HG03159 (cell line): ENCODE results near the gene FAM90A1.
"Not testable (repeated sequence)": the region's sequence is repeated elsewhere in the genome, so short reads cannot be mapped to it uniquely, and the experiment has no call there.

Experiments
- ATAC-seq: cut with Tn5 transposase; IDR thresholded peaks from one replicate; pipeline ENCODE4 v1.9.1; 2021; ENCODE audit warnings: mild to moderate bottlenecking, moderate library complexity; ENCODE audit not compliant: unreplicated experiment

FAM90A1 gene, protein sequence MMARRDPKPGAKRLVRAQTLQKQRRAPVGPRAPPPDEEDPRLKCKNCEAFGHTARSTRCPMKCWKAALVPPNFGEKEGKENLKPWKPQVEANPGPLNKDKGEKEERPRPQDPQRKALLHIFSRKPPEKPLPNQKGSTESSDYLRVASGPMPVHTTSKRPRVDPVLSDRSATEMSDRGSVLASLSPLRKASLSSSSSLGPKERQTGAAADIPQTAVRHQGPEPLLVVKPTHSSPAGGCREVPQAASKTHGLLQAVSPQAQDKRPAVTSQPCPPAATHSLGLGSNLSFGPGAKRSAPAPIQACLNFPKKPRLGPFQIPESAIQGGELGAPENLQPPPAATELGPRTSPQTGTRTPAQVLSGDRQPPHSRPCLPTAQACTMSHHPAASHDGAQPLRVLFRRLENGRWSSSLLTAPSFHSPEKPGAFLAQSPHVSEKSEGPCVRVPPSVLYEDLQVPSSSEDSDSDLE

DNA sequence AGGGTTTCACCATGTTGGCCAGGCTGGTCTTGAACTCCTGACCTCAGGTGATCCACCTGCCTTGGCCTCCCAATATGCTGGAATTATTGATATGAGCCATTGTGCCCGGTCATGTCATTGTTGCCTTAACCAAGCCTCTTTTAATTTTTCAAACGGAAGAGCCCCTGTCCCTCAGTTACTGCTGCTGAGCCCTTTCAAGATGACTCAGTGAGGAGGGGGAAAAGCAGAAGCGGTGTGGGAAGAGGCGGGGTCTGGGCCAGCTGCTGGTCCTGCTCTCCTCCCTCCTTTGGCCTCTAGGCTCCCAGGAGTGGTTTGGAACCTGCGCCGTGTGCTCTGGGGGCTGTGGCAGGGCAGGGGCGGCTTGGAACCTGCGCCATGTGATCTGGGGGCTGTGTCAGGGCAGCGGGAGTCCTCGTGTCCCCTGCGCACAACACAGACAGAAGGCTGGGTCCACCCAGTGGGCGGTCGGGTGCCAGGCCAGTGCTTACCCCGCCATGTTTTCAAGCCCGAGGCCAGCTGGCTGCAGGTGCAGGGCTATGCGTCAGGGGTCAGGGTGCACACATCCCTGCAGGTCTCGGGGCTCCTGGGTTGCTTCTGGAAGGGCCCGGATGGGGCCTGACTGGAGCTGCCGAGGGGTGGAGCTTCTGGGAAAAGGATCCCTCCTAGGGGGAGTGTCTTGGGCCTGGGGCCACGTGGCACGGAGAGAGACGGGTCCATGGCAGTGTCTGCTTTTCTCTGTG, at the start of gene FAM90A1:
TSS of gene FAM90A1 (minus strand) at position 627 of the 740 bp plus-strand sequence. CDS start 2,786 bp downstream, outside the sequence.
- ATAC-seq = not testable (repeated sequence)

DNA sequence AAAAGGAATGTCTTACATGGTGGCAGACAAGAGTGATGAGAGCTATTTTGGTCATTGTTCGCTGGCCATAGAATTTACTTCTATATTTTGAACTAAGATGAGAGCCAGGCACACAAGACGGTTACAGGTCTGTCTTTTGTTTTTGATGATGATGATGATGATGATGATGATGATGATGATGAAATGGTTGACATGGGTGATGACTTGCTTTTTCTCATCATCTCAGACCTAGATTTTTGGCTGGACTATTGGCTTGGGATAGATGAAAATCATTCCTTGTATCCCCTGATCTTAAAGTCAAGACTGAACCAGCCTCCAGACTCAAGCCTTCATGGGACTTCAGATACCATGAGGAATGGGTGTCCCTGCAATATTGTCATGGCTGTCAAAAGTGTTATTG, 49.0 kb upstream of the FAM90A1 start:
- not testable (repeated sequence) for ATAC-seq

DNA sequence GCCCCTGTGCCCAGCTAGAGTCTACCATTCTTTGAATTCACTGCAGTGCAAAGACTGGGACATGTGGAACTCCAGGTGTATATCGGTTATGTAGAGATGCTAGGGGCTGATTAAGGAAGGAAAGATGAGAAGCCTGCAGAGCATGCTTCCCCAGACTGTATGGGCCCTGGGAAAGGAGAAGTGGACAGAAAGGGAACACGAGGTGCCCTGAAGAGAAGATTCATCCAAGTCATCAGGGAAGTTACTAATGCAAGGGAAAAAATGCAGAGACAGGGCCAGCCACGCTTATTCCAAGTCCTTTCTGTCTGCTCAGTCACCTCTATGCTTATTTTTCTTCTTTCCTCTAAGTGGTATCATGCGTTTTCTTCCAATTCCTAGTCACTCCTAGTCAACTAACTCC, 39.3 kb upstream of the FAM90A1 start:
- ATAC-seq = not testable (repeated sequence)

DNA sequence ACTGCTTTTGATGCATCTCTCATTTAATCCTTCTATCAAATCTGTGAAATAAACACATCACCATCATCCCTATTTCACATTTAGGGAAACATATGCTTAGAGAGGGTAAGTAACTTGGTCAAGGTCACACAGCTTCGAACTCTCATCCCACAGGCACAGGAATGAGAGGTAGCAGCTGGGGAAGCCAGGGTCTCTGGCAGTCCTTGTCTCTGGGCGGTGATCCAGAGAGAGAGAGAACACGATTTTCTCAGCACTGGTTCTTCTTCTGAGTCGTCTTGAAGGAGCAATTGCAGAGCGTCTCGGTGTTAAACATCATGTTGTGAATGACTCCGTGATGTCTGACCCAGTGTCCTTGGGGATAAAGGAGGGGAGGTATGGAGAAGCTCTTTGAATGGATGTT, 36.8 kb upstream of the FAM90A1 start:
- ATAC-seq = not testable (repeated sequence)

DNA sequence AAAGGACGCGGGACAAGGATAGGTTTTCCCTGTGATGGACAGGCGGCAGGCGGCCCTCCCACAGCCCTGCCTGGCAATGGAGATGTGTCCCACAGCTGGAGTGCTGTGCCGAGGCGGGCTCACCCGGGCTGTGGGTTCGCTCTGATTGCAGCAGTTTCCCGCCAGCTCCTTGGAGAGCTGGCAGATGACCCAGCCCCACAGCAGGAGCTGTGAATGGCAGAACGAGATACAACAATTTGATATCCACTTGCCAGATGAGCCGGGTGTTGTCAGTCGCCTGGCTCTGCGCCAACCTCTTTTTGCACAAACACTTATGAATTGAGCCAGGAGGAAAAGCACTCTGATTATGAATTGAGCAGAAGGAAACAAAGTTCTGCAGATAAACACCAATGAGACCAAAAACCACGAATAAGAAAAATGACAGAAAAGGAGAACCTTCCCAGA, 33.7 kb upstream of the FAM90A1 start:
- not testable (repeated sequence) for ATAC-seq

DNA sequence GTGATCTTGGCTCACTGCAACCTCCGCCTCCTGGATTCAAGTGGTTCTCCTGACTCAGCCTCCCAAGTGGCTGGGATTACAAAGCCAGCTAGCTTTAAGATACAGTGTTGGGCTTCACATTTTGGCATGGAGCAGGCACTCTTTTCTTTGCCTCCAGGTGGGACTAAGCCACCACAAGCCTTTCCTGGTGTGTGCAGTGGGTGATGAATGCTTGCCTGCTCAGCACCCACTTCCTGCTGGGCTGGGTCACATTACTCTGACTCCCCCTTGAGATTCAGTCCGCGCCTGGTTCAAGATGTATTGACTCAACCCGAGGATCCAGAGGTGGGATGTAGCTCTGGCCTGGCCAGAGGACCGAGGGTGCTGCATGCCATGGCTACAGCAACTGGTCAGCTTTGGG, 28.9 kb upstream of the FAM90A1 start:
- ATAC-seq = not testable (repeated sequence)

DNA sequence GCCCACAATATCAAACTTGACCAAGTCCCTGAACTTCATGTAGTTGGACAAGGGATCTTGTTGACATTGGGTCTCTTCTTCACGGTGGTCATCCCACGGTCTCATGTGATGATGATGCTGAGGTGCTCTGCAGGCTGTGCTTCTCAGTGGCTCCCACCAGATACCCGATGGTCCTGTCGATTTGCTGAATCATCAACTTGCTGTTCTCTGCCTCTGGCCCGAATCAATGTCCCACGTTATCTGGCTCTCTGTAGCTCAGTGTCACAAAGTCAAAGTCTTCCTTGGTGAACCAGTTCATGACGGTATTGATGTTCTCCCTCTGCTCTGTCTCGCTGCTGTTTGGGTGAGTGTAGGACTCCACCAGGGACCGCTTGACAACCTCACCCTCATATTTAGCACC, 27.3 kb upstream of the FAM90A1 start:
- not testable (repeated sequence) for ATAC-seq

DNA sequence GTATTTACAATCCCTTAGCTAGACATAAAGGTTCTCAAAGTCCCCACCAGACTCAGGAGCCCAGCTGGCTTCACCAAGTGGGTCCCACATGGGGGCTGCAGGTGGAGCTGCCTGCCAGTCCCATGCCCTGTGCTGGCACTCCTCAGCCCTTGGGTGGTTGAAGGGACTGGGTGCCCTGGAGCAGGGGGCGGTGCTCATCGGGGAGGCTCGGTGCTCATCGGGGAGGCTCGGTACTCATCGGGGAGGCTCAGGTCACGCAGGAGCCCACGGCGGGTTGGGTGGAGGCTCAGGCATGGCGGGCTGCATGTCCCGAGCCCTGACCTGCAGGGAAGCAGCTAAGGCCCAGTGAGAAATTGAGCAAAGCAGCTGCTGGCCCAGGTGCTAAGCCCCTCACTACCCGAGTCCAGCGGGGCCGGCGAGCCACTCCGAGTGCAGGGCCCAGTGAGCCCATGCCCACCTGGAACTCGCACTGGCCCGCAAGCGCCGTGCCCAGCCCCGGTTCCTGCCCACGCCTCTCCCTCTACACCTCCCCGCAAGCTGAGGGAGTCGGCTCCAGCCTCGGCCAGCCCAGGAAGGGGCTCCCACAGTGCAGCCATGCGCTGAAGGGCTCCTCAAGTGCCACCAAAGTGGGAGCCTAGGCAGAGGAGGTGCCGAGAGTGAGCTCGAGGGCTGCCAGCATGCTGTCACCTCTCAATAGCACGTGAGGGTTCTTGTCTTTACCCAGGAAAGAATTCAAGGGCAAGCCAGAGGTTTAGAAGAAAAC, 24.8 kb upstream of the FAM90A1 start:
- not testable (repeated sequence) for ATAC-seq

DNA sequence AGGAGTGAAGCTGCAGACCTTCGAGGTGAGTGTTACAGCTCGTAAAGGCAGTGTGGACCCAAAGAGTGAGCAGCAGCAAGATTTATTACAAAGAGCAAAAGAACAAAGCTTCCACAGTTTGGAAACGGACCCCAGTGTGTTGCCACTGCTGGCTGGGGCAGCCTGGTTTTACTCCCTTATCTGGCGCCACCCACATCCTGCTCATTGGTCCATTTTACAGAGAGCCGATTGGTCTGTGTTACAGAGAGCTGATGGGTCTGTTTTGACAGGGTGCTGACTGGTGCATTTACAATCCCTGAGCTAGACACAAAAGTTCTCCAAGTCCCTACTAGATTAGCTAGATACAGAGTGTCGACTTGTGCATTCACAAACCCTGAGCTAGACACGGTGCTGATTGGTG, 24.2 kb upstream of the FAM90A1 start:
- ATAC-seq = not testable (repeated sequence)

DNA sequence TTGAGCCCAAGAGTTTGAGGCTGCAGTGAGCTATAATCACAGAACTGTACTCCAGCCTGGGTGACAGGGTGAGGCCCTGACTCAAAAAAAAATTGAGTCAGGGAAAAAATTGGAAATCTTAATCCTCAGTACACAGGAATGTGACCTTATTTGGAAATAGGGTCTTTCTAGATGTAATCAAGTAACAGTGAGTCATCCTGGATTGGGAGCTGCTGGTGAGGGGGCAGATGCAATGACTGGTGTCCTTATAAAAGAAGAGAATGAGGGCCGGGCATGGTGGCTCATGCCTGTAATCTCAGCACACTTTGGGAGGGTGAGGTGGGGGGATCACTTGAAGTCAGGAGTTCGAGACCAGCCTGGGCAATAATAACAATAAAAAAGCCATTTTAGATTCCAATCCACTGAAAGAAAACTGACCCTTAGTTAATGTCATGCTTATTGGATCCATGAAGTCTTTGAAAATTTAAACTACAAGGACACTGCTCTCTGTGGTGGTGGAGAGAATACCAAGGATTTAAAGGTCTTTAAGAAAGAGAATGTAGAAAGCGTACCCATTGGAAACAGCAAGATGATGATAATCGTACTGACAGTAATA, 19.6 kb upstream of the FAM90A1 start:
- ATAC-seq = not testable (repeated sequence)

DNA sequence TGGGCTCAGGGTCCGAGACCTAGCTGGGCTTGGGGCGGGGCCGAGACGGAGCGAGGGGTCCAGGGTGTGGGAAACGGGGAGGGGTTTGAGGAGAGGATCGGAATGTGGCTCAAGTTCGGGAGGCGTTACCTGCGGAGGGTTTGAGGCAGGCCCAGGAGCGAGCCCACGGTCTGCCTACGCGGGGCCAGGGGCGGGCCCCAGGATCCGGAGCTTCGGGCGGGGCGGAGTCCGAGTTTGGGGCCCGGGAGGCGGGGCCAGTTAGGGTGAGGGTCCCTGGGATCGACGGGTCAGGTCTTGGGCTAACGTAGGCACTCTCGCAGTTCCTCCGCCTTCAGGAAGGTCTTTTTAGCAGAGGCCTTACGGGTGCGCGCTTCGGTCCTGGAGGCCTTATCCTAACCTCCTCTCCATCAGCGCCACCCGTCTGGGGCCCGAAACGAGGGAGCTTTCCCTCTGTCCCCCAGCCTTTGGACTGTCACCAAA, 16.3 kb upstream of the FAM90A1 start:
- ATAC-seq = not testable (repeated sequence)

DNA sequence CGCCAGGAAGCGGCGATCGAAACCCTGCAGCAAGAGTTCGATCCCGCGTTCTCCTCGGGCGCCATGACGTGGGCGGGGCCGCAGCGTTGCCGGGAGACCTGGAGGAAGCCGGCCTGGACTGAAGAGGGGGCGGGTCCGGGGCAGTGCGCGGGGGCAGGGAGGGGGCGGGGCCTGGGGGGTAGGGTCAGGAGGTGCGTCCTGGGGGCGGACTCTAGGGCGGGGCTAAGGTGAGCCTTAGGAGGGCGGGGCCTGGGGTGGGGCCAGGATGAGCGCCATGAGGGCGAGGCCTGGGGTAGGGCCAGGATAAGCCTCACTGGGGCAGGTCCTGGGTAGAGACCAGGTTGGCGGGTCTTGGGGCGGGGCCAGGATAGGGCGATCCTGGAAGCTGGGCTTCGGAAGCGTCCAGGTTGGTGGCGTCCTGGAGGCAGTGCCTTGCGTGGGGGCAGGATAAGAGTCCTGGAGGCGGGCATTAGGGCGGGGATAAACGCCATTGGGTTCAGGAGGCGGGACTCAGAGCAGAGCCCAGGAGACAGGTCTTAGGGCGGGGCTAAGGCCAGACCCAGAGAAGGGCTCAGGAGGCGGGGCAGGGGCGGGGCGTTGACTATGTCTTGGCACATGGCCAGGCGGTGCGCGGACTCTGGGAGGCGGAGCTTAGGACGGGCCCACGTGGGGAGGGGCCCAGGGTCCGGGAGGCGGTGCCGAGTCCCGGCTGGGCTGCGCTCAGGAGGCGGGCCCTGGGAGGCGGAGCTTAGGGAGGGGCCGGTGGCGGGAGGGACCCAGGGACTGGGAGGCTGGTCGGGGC, 15.7 kb upstream of the FAM90A1 start:
- peak; percentile 88 for ATAC-seq

DNA sequence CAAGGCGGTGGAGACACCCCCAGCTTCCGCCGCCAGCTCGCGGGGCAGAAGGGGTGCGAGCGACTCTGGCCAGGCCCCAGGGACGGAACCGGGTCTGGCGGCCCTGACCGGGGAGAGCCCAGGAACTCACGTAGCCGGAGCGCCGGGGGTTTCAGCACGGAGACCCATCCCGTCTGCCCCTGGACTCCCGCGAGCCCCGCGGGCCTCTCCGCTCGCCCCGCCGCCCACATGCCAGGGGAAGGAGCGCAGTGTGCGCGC, 15.1 kb upstream of the FAM90A1 start:
- not testable (repeated sequence) for ATAC-seq

DNA sequence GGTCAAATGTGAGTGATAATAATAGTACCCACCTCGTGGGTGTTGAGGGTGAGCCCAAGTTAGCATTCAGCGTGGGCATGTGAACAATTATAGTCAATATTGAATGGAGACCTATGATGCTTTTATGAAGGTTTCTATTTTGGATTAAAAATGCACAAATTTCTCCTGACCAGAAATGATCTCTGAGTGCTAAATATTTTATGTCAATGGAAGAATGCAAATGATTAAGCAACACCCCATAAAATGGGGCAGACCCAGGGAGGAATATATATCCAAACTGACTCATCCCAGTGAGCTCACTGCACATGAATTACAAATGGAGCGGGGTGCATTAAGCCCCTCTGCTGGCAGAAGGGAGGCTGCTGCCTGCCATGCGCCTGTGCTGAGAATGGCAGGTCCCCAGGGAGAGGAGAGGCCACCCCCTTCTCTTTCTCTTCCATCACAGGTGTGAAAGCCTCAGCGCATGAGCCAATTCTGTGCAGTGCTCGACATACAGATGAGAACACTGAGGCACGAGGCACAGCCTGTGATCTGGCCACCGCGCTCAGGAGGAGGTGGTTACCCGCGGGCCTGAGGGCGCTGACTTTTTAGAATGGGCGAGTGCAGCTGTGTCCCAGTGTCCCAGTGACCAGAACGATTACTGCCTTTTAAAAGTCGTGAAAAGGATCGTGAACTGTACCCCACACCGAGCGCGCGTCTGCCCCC, 14.7 kb upstream of the FAM90A1 start:
- not testable (repeated sequence) for ATAC-seq

DNA sequence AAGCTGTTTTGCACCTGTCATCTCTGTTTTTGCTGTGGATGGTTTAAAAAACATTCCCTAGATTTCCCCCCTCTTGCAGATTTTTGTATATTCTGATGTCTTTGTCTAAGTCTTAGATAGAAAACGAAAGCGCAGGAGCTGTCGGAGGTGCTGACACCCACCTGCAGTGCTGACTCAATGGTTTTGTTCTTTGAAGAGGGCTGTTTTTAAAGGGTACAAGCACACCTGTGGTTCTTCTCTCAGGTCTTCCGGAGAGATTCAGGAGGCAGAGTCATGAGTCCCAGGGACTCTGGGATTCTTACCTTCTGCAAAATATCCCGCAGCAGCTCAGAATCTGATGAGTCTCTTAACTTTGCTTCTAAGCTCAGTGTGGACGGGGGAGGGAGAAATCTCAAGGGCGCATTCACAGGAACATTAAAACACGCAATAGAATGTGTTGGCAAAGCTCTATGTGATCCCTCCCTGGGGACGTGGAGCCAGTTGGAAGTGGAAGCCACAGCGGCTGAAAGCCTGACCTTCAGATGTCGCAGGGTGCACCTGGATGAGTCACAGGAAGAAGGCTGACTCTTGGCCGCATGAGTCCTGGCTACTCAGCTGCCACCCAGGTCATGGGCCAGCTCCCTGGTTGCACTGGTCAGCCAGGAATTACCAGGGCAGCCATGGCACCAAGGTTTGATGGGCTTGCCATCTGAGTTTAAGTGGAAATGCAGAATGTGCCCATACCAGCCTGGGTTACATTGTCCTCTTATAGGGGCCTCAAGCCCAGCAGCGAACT, 13.1 kb upstream of the FAM90A1 start:
- ATAC-seq = not testable (repeated sequence)

DNA sequence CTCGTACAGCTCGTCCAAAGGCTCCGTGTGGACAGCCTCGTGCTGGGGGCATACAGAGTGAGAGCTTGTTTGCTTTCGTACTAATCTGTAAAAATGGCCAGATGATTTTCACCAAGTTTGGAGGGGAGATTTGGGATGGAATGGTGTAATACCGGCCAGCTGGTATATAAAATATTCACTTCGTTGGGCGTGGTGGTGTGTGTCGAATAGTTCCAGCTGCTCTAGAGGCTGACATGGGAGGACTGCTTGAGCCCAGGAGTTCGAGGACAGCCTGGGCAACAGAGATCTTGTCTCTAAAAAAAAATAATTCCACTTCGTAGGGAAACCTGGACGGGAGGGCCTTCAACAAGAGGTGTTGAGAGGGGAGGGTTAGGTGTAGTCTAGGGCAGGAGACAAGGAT, 9.6 kb upstream of the FAM90A1 start:
- not testable (repeated sequence) for ATAC-seq

DNA sequence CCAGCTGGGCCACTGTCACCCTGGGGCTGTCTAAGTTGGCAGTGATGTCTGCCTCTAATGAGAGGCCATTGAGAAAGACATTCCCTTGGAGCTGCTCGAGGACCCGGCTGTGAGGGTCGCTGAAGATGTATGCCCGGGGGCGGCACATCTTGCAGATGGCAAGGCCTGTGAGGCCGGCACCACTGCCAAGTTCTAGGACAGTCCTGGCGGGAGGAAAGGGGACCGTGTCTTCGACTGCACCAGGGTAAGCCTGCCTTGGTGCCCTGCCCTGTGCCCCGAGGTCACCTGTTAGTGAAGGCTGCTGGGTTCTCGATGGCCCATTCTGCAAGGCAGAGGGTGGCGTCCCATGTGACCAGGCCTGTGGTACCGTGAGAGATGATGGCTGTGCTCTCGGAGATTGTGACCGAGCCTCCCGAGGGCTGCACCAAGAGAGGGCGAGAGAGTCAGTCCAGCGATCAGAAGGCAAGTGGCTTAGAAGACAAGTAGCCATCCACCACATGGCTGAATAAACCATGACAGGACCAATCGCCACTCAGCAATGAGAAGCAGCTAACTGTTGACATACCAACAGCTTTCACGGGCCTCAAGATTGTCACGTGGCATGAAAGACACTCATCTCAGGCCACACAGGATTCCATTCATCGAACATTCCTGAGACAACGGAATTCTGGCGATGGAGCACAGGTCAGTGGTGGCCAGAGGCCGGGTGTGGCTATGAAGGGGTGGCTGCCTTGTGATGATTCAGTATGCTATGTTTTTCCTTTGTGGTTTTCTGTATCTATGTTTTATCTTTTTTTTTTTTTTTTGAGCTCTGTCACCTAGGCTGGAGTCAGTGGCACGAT, 8.1 kb upstream of the FAM90A1 start:
- ATAC-seq = not testable (repeated sequence)

DNA sequence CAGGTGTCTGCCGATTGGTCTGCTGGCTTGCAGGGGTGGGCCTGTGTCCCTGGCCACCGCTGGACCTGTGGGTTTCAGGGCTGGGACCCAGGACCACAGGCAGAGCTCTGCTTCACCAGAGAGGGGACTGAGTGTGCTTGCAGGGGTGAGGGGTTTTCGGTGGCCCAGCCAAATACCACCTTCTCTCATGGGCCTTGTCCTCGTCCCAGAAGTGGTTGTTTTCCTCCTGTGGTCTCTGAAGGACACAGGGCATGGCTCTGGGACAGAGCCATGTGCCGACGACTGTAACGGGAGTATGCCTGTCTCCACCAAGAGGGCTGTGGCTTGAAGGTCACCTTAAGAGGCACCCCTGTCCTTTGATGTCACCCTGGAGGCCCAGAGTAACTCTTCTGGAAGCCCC, 7.3 kb upstream of the FAM90A1 start:
- ATAC-seq = not testable (repeated sequence)
